ENCODE data around the gene PCBP3. TPM values are rescaled to one million over a fixed set of nuclear protein-coding genes. Genes with fewer than 3 reads are reported as not detected.

Gene PCBP3
- total RNA-seq, 1 experiment from 2014 or later: 10.9 TPM

GRCh38 chr21:45781741-45782140, 138.2 kb downstream of the PCBP3 start:
- no peak overlapping the region for H2AFZ ChIP-seq (ENCODE audit: low read length)
- Mint-ChIP-seq H3K9me3 (peaks cover 7% of the 10 kb centered on the region in 2 experiments), H3K4me3 (no peak overlapping the region), H3K36me3 (ENCODE audit: insufficient read depth in 1 of 3, low read depth in 3 of 3) (no peaks in the 10 kb centered on the region; a peak in 1 of 7 replicates), H3K4me1 (no peaks in the 10 kb centered on the region), H3K27me3 (ENCODE audit: low read depth) (no peaks in the 10 kb centered on the region; the same call in 1 of the 2 replicates), H3K27ac (no peak overlapping the region)
- no peak overlapping the region for H3T11ph ChIP-seq (ENCODE audit: low read length)
- H3K23me2 ChIP-seq (ENCODE audit: insufficient read length, low read depth, low read length, poor library complexity, severe bottlenecking): no peaks in the 10 kb centered on the region
- no peak overlapping the region for H3K18ac ChIP-seq (ENCODE audit: insufficient read length, low read depth, low read length)
- TF ChIP-seq CTCF (conservative IDR thresholded peaks at IDR 0.05): no peak
- H3K23ac ChIP-seq (ENCODE audit: insufficient read length, low read depth, low read length): no peak overlapping the region
- H2BK120ac ChIP-seq (ENCODE audit: low read depth, low read length, poor library complexity, severe bottlenecking): no peak overlapping the region
- H2BK12ac ChIP-seq (ENCODE audit: insufficient read length, low read depth, low read length): no peak overlapping the region
- no peaks in the 10 kb centered on the region for H3K9me3 ChIP-seq (ENCODE audit: control insufficient read depth, low read depth, low read length)
- no peak overlapping the region for H3K4ac ChIP-seq (ENCODE audit: low read depth, low read length)
- no peak overlapping the region for H2BK20ac ChIP-seq (ENCODE audit: low read depth, low read length, poor library complexity, severe bottlenecking)
- H4K91ac ChIP-seq (ENCODE audit: insufficient read length, low read depth, low read length): no peak overlapping the region
- H3K27me3 ChIP-seq (ENCODE audit: insufficient read depth, low read length): no peaks in the 10 kb centered on the region; the same call in 1 of the 2 replicates
- no peak overlapping the region for H4K8ac ChIP-seq (replicated peaks; ENCODE audit: insufficient read length, low read depth, low read length)
- no peak overlapping the region for H4K5ac ChIP-seq (ENCODE audit: insufficient read length, low read depth, low read length)
- WGBS (ENCODE audit: extremely low coverage, insufficient read length, low lambda C conversion rate): no CpG with 5 or more reads among the region's 4 CpGs
- H4K20me1 ChIP-seq (ENCODE audit: control insufficient read depth, insufficient read depth, insufficient read length): no peaks in the 10 kb centered on the region
- H3K14ac ChIP-seq (ENCODE audit: insufficient read depth, low read length): no peak overlapping the region
- H3K4me1 ChIP-seq (ENCODE audit: insufficient read depth, low read length): no peaks in the 10 kb centered on the region
- no peaks in the 10 kb centered on the region for H3K79me2 ChIP-seq (ENCODE audit: insufficient read depth, low read length)
- DNase-seq: no peak
- no peak overlapping the region for H3K9ac ChIP-seq (ENCODE audit: extremely low read depth, insufficient read length, low read length)
- H3K79me1 ChIP-seq (ENCODE audit: insufficient read depth, low read depth, low read length, poor library complexity, severe bottlenecking): no peaks in the 10 kb centered on the region
- no peak overlapping the region for H2AK5ac ChIP-seq (ENCODE audit: insufficient read length, low read length)
- no peak overlapping the region for H3K56ac ChIP-seq (ENCODE audit: insufficient read length, low read depth, low read length)
- H2BK15ac ChIP-seq (ENCODE audit: low read depth, low read length): no peak overlapping the region
- H3K27ac ChIP-seq (ENCODE audit: insufficient read length, low read depth, low read length): no peak overlapping the region
- no peak overlapping the region for H3K4me2 ChIP-seq (ENCODE audit: insufficient read depth, insufficient read length, low read length)
- no peak overlapping the region for H2BK5ac ChIP-seq (ENCODE audit: insufficient read length, low read length)
